AG04450 (cell line): ENCODE results near the gene MRRF. TPM values are rescaled to one million over a fixed set of nuclear protein-coding genes. Genes with fewer than 3 reads are reported as not detected.

Experiments
- CTCF ChIA-PET: fragments of 300-600, 350-600 bp; formaldehyde crosslinking; extraction: SDS; loops from one replicate; lab custom pipeline; 2022; ENCODE audit warnings: antibody characterized with exemption, inconsistent platforms; lab: Charles Lee
- POLR2A ChIA-PET: fragments of 350-600 bp; formaldehyde crosslinking; extraction: SDS; loops from one replicate; lab custom pipeline; 2021; ENCODE audit warnings: antibody characterized with exemption, inconsistent platforms; lab: Yijun Ruan, JAX
- DNase-seq: peaks from one replicate; pipeline ENCODE4 v3.0.0-alpha.2; 2011; ENCODE audit warnings: low read depth, low spot score
- H3K27ac ChIP-seq: one replicate; pipeline ENCODE4 v1.5.1; 2012; ENCODE audit warnings: low read depth, low read length, control low read depth
- H3K27me3 ChIP-seq: one replicate; pipeline ENCODE4 v1.6.0; 2012; ENCODE audit warnings: low read length; ENCODE audit not compliant: control insufficient read depth, insufficient read depth
- H3K4me3 ChIP-seq: 2 replicates; pipeline ENCODE4 v1.5.1; 2011; ENCODE audit warnings: mild to moderate bottlenecking, low read depth, low read length, control low read depth
- H3K9me3 ChIP-seq: 2 replicates; pipeline ENCODE4 v1.5.1; 2012; ENCODE audit warnings: low read length; ENCODE audit not compliant: control insufficient read depth, insufficient read depth
- polyA plus RNA-seq: library from polyadenylated mRNA; depleted of rRNA; stranded (reverse); fragments of >200 nt; gene quantifications from 2 replicates; pipeline ENCODE4 v1.2.3, GENCODE V29; 2011
- TF ChIP-seq, protein P1 (sequence below): IDR thresholded peaks from 2 replicates; pipeline ENCODE4 v1.5.1; 2011; ENCODE audit warnings: low read depth, low read length, control low read depth, inconsistent platforms

The MRRF gene
- polyA plus RNA-seq, 1 experiment: 50.1 TPM

DNA sequence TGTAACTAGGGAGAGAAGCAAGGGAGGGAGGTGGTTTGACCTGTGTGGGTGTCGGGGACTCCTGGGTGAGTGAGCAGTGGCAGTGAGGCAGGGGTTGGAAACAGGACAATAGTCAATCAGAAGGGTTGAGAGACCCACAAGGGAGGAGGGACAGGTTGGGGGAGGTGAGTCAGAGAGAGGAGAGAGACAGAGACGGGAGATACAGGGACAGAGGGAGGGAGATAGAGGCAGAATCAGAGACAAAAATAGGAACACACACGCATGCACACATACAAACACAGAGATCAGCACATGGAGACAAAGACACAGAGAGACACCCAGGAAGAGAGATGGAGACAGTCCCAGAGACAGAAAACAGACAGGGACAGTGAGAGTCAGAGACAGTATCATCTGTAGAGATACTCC is 66.8 kb downstream of the MRRF start:
- CTCF ChIA-PET: no interaction called here
- no peak for DNase-seq
- Histone ChIP-seq H3K27me3 (no peaks in the 10 kb centered on the region), H3K9me3 (no peaks in the 10 kb centered on the region), H3K27ac (no peak overlapping the region), H3K4me3 (no peak overlapping the region)
- TF ChIP-seq, protein P1, sequence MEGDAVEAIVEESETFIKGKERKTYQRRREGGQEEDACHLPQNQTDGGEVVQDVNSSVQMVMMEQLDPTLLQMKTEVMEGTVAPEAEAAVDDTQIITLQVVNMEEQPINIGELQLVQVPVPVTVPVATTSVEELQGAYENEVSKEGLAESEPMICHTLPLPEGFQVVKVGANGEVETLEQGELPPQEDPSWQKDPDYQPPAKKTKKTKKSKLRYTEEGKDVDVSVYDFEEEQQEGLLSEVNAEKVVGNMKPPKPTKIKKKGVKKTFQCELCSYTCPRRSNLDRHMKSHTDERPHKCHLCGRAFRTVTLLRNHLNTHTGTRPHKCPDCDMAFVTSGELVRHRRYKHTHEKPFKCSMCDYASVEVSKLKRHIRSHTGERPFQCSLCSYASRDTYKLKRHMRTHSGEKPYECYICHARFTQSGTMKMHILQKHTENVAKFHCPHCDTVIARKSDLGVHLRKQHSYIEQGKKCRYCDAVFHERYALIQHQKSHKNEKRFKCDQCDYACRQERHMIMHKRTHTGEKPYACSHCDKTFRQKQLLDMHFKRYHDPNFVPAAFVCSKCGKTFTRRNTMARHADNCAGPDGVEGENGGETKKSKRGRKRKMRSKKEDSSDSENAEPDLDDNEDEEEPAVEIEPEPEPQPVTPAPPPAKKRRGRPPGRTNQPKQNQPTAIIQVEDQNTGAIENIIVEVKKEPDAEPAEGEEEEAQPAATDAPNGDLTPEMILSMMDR: no peak
- POLR2A ChIA-PET: no interaction called here

DNA sequence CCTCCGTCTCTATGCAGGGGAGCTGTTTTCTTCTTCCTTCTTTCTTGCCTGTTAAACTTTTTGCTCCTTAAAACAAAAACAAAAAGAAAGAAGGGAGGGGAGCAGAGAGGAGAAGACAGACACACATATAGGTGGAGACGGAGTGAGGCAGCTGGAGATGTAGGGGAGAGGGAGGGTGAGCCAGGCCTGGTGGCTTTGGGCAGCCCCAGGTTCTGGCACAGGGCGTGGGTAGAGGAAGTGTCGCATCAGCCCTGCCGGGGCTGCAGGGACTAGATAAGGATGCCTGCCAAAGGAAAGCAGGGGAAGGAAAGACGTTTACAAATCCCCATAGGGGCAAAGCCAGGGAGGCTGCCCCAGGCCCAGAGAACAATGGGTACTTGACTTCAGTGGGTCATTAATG is 67.4 kb downstream of the MRRF start:
- Histone ChIP-seq H3K4me3 (no peak overlapping the region), H3K27ac (no peak overlapping the region), H3K27me3 (peaks cover 5% of the 10 kb centered on the region), H3K9me3 (no peaks in the 10 kb centered on the region)
- ChIA-PET CTCF (no interaction called here), POLR2A (no interaction called here)
- DNase-seq: no peak
- TF ChIP-seq, protein P1: no peak

DNA sequence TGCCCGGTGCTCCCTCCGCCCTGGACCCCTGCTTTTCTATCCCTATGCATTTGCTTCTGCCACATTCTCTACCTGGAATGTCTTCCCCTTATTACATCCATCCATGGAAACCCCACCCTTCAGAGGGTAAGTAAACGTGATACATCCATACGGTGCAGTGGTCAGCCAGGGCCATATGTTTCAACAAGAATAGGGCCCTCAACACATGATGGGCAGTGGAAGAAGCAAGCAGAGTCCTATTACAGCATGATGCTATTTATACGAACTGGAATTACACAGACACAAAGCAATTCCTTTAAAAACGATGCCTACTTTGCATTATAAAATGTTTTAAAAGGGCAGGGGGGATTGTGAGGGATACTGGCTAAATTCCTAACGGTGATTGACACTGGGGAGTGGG is 68.0 kb downstream of the MRRF start:
- Histone ChIP-seq H3K9me3 (no peaks in the 10 kb centered on the region), H3K4me3 (no peak overlapping the region), H3K27me3 (peaks cover 9% of the 10 kb centered on the region), H3K27ac (no peak overlapping the region)
- no peak for DNase-seq
- POLR2A ChIA-PET: no interaction called here
- TF ChIP-seq, protein P1: no peak
- CTCF ChIA-PET: no interaction called here

DNA sequence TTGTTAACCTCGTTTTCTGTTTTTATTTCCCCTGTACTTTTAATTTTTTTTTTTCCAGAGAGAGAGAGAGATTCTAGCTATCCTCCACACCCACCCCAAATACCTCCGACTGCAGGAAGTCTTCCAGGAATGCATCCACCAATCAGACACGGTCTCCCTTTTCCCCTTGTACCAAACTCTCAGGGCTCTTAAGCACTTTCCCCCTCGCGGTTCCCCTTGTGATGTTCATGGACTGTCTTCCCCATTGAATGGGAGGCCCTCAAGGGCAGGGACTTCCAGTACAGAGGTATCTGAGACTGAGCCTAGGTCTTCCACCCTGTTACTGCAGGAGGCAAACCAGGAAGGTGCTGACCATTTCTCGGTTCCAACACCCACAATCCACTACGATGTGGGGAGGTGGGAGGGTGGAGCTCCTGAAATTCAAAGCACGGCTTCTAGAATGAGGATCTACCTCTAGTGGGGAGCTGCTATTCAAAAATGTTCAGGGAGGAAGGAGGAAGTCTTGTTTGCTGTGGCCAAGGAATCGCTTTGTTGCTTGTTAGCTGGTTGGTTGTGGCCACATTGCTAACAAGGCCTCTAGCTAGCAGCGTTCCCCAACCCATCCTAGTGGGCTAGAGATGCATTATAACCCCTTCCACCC is 68.6 kb downstream of the MRRF start:
- TF ChIP-seq, protein P1: no peak
- POLR2A ChIA-PET: no interaction called here
- Histone ChIP-seq H3K27me3 (peaks cover 12% of the 10 kb centered on the region), H3K9me3 (no peaks in the 10 kb centered on the region), H3K4me3 (no peak overlapping the region), H3K27ac (no peak overlapping the region)
- CTCF ChIA-PET: interaction anchor here (0.7 kb wide), 1 partner anchor 17 kb away, joined by 3 read pairs; no protein-coding TSS in a partner anchor
- no peak for DNase-seq

DNA sequence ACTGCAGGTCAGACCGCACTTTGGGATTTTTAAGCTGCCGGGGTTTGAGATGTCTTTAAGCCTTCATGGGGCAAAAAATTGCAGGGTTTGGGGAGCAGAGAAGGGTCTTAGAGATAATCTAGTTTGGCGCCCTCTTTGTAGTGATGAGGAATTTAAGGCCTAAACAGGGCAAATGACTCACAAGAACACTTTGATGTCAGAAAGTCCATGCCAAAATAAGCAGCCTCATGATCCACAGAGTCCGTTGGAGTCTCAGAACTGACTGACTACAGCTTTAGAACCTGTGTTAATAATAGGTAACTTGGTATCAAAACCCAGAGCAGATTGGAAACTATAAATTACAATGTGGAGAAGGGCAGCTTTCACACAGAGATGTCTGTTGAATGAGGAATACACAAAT is 70.2 kb downstream of the MRRF start:
- H3K27me3 ChIP-seq: peaks cover 23% of the 10 kb centered on the region
- TF ChIP-seq, protein P1: no peak
- H3K9me3 ChIP-seq: no peaks in the 10 kb centered on the region
- no peak overlapping the region for H3K27ac ChIP-seq
- DNase-seq: no peak
- CTCF ChIA-PET: interaction anchor here (0.9 to 1.8 kb wide), 2 partner anchors 16 to 236 kb away, joined by 4 to 9 read pairs; no protein-coding TSS in a partner anchor
- no peak overlapping the region for H3K4me3 ChIP-seq
- POLR2A ChIA-PET: no interaction called here
